Tongue (tissue), 2 donors: Measurements from ENCODE around the gene LZTS2. TPM values are rescaled to one million over a fixed set of nuclear protein-coding genes. Genes with fewer than 3 reads are reported as not detected.
A peak's percentile ranks its signal among the peaks of the same experiment; 100 is the strongest.

Experiments used
- DNase-seq: peaks from one replicate; pipeline ENCODE4 v3.0.0-alpha.2; 2015
- total RNA-seq: library from RNA; depleted of rRNA; stranded (reverse); fragments of >200 nt; gene quantifications from one replicate; pipeline ENCODE4 v1.2.3, GENCODE V29; 2014

LZTS2 gene
- total RNA-seq, 1 donor from 2014 or later: 45.5 TPM

GRCh38 chr10:100998991-100999741 is 442 bp upstream of the LZTS2 start:
- DNase-seq: peak; percentile 93

- DNase-seq: peak; percentile 63
These were observed 713 bp downstream of the LZTS2 start for GRCh38 chr10:101000127-101000914.

- peak; percentile 90 for DNase-seq
These were observed 1.5 kb downstream of the LZTS2 start for GRCh38 chr10:101000915-101001658.

DNA sequence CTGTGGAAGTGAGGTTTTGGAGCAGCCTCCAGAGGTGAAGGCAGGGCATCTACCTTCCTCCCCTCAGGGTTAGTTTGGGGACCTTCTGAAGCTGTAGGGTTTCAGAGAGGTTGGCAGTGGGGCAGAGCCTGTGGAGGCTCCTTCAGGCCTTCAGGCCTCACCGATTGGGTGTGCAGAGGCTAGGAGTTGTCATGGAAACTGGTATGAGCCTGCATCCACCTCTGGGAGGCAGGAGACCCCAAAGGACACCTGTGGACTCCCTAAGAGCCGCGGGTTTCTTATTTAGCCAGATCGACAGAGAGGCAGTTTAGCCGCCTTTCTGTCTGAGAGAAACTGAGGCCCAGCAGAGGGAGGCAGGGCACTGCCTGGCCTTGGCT is 2.0 kb downstream of the LZTS2 start:
- DNase-seq: no peak

DNA sequence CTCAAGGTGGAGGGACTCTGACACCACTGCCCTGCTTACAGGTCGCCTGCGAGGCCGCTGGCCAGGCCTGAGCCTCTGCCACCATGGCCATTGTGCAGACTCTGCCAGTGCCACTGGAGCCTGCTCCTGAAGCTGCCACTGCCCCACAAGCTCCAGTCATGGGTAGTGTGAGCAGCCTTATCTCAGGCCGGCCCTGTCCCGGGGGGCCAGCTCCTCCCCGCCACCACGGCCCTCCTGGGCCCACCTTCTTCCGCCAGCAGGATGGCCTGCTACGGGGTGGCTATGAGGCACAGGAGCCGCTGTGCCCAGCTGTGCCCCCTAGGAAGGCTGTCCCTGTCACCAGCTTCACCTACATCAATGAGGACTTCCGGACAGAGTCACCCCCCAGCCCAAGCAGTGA is 2.8 kb downstream of the LZTS2 start:
- no peak for DNase-seq

- no peak for DNase-seq
These were observed 4.1 kb downstream of the LZTS2 start for GRCh38 chr10:101003639-101004206.

DNA sequence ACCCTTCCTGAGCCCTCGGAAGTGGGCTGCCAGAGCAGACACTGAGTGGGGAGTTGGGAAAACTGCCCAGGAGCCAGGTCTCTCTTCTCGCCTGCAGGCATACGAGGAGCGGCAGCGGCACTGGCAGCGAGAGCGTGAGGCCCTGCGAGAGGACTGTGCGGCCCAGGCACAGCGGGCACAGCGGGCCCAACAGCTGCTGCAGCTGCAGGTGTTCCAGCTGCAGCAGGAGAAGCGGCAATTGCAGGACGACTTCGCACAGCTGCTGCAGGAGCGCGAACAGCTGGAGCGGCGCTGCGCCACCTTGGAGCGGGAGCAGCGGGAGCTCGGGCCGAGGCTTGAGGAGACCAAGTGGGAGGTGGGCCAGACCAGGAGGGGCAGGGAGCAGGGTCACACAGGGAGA is 5.8 kb downstream of the LZTS2 start:
- peak; percentile 82 for DNase-seq

- no peak for DNase-seq
These were observed 6.4 kb downstream of the LZTS2 start for GRCh38 chr10:101005869-101006567.

DNA sequence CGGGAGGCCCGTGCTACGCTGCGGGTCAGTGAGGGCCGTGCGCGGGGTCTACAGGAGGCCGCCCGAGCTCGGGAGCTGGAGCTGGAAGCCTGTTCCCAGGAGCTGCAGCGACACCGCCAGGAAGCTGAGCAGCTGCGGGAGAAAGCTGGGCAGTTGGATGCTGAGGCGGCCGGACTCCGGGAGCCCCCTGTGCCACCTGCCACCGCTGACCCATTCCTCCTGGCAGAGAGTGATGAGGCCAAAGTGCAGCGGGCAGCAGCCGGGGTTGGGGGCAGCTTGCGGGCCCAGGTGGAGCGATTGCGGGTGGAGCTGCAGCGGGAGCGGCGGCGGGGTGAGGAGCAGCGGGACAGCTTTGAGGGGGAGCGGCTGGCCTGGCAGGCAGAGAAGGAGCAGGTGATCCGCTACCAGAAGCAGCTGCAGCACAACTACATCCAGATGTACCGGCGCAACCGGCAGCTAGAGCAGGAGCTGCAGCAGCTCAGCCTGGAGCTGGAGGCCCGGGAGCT is 7.0 kb downstream of the LZTS2 start:
- peak; percentile 61 for DNase-seq

- DNase-seq: peak; percentile 85
These were observed 7.6 kb downstream of the LZTS2 start for GRCh38 chr10:101007099-101007711.

DNA sequence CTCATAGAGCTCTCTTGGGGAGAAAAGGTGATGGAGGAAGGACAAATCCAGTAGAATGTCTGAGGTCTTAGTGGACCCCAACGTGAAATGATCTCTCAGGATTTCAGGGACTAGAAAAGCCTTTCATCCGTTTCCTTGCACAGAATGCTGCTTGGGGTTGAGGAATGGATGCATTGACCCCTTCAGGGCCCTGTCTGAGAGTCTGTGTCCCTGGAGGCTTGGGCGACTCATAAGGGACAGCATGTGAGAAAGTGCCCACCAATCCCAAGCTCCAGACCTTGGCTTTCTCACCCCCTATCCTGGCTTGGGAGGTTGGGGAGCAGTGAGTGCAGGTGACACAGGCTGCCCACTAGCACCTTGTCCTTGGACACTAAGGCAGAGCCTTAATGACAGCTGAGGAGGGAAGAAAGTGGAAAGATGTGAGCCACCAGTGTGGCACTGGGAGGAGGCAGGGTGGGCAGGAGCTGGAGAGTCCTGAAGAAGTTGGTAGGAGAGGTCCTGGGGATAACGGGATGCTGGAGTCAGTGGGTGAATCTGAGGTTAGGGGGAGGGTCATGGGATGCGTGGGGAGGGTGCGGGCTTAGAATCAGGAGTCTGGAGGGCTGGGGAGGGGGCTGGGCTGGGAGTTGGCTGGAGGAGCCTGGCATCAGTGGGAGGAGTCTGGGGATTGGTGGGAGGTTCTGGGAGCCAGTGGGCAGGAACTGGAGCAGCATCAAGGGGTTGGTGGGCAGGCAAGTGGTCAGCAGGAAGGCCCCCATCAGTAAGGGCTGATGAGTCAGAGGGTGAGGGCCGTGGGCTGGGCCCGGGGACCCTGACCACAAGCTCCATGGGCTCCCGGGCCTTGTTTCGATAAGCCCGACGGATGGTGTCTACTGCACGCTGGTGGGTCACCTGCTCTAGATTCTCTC is 8.6 kb downstream of the LZTS2 start:
- DNase-seq: no peak

DNA sequence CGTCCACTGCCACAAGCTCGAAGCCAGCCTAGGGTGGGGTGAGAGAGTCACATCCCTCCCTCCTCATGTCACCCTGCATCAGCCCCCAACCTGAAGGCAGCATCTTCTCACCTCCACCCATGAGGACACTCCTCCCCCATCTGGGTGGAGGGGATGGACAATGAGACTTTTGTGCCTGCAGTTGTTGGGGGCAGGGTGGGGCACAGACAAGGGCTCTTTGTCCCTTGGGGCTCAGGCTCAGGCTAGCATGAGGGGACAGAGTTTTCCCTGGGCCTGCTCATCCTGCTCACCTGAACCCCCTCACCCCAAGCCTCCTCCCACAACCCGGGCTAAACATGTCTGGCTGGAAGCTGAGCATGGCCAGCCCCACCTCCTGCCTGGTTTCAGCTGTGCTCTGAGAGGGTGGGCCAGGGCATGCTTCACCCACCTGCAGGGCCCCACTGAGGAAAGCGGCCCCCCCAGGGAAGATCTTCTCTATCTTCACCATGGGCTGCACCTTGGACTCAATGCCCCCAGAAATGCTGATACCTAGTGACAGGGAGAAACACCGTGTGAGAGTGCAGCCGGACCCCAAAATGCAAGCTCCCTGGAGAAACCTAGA is 9.3 kb downstream of the LZTS2 start:
- DNase-seq: no peak

GRCh38 chr10:101010329-101010728 is 10.7 kb downstream of the LZTS2 start:
- DNase-seq: no peak

DNA sequence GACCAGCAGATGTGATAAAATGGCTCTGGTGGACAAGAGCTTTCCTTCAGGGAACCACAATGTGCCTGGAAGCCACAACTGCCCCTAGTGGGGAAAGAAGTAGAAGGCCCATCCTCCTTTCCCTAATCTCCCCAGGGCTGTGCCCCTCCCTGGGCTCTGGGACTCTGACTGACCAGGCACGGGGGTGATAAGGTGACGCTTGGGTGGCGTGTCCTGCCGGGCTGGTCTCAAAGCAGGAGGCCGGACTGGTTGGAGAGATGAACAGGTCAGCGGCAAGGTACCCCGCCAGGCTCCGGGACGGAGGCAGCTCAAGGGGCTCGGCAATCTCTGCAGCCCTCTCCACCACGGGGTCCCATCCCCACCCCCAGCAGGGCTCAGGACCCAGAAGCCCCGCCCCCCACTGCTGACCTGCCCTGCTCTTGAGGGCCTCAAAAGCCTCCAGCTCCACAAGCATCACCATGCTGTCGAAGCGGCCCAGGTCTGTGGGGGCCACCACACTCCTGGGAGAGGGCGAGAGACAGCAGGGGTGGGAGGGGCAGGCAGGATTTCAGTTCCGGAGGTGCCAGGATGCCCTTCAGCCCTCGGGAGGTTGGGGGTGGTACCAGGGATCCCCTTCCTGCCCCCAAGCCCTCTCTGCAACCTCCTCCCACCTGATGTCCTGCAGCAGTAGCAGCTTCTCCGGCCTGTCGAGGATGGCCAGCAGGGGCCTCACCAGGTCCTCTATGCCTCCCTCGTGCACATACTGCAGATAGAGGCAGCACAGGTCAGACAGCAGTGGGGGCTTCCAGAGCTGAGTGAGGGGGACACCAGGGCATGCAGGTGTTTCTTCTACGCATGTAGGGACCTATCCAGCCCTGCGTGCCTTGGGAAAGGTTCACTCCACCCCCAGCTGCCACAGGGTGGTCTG is 12.2 kb downstream of the LZTS2 start:
- DNase-seq: no peak

- peak; percentile 95 for DNase-seq
These were observed 13.1 kb downstream of the LZTS2 start for GRCh38 chr10:101012525-101013364.

- no peak for DNase-seq
These were observed 13.8 kb downstream of the LZTS2 start for GRCh38 chr10:101013365-101013825.

GRCh38 chr10:101014230-101014884 is 14.7 kb downstream of the LZTS2 start:
- DNase-seq: peak; percentile 86
